ENCODE measurements around the gene NMBR.

- TF ChIP-seq CTCF (IDR thresholded peaks at IDR 0.05) (no peak), EZH2 (IDR thresholded peaks at IDR 0.05; ENCODE audit: borderline replicate concordance, insufficient read depth, low read depth, low read length, poor library complexity, severe bottlenecking) (no peak)
Observed at GRCh38 chr6:142071981-142072380, 74.9 kb downstream of the NMBR start.
